GM18873 (cell line): Measurements from ENCODE around the gene PDE1C.
A peak's percentile ranks its signal among the peaks of the same experiment; 100 is the strongest.
"Not testable (repeated sequence)": the region's sequence is repeated elsewhere in the genome, so short reads cannot be mapped to it uniquely, and the experiment has no call there.

Source experiments
- ATAC-seq: cut with Tn5 transposase; IDR thresholded peaks from one replicate; pipeline ENCODE4 v1.9.1; 2021; ENCODE audit warnings: mild to moderate bottlenecking, moderate library complexity, moderate number of reproducible peaks; ENCODE audit not compliant: unreplicated experiment, low FRiP score

The PDE1C gene

GRCh38 chr7:31860925-31861324, 209.3 kb downstream of the PDE1C start:
- no peak for ATAC-seq

- ATAC-seq, result no peak
These were observed 212.2 kb downstream of the PDE1C start for GRCh38 chr7:31858055-31858454.

- ATAC-seq, result no peak
These were observed 213.0 kb downstream of the PDE1C start for GRCh38 chr7:31857172-31857571.

GRCh38 chr7:31856337-31856736, 213.9 kb downstream of the PDE1C start:
- ATAC-seq, result no peak

- no peak for ATAC-seq
These were observed 214.7 kb downstream of the PDE1C start for GRCh38 chr7:31855530-31855929.

- no peak for ATAC-seq
These were observed 216.8 kb downstream of the PDE1C start for GRCh38 chr7:31853380-31853779.

- ATAC-seq, result no peak
These were observed 217.7 kb downstream of the PDE1C start for GRCh38 chr7:31852462-31852861.

- ATAC-seq, result no peak
These were observed 219.1 kb downstream of the PDE1C start for GRCh38 chr7:31851119-31851518.

GRCh38 chr7:31850601-31851000, 219.6 kb downstream of the PDE1C start:
- no peak for ATAC-seq

- ATAC-seq, result no peak
These were observed 220.1 kb downstream of the PDE1C start for GRCh38 chr7:31850066-31850465.

- ATAC-seq, result no peak
These were observed 234.7 kb downstream of the PDE1C start for GRCh38 chr7:31835471-31835870.

- ATAC-seq, result not testable (repeated sequence)
These were observed 236.6 kb downstream of the PDE1C start for GRCh38 chr7:31833625-31834024.

GRCh38 chr7:31828520-31828919, 241.7 kb downstream of the PDE1C start:
- no peak for ATAC-seq

GRCh38 chr7:31825576-31825975, 244.6 kb downstream of the PDE1C start:
- no peak for ATAC-seq

GRCh38 chr7:31819031-31819430, 251.2 kb downstream of the PDE1C start:
- ATAC-seq, result no peak

- ATAC-seq, result no peak
These were observed 253.4 kb downstream of the PDE1C start for GRCh38 chr7:31816810-31817209.

- no peak for ATAC-seq
These were observed 254.4 kb downstream of the PDE1C start for GRCh38 chr7:31815796-31816195.

- ATAC-seq, result no peak
These were observed 256.0 kb downstream of the PDE1C start for GRCh38 chr7:31814187-31814586.

GRCh38 chr7:31811650-31812461, 258.4 kb downstream of the PDE1C start:
- ATAC-seq, result peak; percentile 63

GRCh38 chr7:31805209-31805818, 264.9 kb downstream of the PDE1C start:
- ATAC-seq, result peak; percentile 72

- ATAC-seq, result no peak
These were observed 273.8 kb downstream of the PDE1C start for GRCh38 chr7:31796375-31796774.

GRCh38 chr7:31794851-31795344, 275.3 kb downstream of the PDE1C start:
- ATAC-seq, result no peak
